Stimulated activated CD4-positive, alpha-beta T cell treated with anti-CD3 and anti-CD28 coated beads, Interleukin-2, amount 100 ng/mL, for 48 hours (primary cell): Measurements from ENCODE around the gene GPR150.
A peak's percentile ranks its signal among the peaks of the same experiment; 100 is the strongest.

ENCODE experiments used
- DNase-seq, 2 donors: peaks; one replicate each; pipeline ENCODE4 v3.0.0-alpha.2; 2020

Gene GPR150

GRCh38 chr5:95620030-95620869 lies at the start of gene GPR150:
Gene GPR150, plus strand, starts transcription at chr5:95620087. Its CDS starts 189 bp downstream, at chr5:95620276.
- peak; percentile 45 to 58 for DNase-seq

GRCh38 chr5:95572016-95572415 lies 47.9 kb upstream of the GPR150 start:
- no peak for DNase-seq

DNA sequence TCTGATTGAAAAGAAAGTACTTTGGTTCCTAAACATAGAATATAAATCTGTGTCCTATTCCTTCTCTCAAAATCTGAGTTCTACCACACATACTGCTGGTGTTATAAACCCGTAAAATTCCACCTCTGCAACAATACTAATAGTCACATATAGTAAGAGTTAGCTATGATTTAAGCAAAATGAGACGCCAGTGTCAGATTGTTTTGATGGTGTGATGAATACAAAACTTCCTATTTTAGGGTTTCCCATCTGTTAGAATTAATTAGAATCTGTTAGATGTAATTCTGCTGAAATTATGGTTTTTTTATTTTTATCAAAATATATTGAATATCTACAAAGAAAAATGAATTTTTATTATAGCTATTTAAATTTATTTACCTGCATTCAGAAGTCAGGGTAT lies 38.3 kb upstream of the GPR150 start:
- no peak for DNase-seq

GRCh38 chr5:95583992-95584391 lies 35.9 kb upstream of the GPR150 start:
- no peak for DNase-seq

DNA sequence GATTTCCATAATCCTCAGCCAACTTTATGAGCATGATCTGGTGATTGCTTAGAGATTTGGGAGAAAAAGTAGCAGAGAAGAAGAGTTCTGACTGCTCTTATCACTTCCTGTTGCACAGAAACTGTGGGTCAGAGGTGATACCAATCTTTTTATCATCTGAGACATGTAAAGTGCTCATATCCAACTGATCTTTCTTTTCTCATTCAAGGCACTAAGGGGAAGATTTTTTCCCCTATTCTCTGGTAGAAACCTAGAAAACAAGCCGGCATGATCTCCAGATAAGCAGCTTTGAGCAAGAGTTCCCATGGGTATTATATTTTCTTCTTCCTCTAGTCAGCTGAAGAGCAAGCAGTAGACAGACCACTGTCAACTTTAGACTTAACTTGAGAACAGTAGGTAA lies 29.0 kb upstream of the GPR150 start:
- no peak for DNase-seq

GRCh38 chr5:95591490-95591901 lies 28.4 kb upstream of the GPR150 start:
- DNase-seq, result no peak

GRCh38 chr5:95595289-95595931 lies 24.5 kb upstream of the GPR150 start:
- no peak for DNase-seq

DNA sequence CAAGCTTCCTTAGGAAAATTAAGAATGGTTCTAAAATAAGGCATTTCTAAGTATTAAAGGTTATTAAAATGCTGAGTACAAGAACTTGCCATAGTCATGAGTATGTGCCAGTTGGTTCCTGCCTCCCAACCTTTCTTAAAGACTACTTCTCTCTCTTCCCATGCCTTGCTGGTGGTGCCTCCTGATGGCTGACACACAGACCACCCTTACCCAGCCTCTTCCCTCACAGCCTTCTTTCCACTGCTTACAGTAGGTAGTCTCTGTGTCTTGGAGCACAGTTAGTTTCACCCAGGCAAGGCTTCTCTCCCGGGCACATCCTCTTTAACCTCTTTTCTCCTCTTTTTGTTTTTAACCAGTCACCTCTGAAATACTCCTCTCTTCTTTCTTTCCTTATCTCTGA lies 20.6 kb upstream of the GPR150 start:
- no peak for DNase-seq

- DNase-seq, result no peak
Observed at GRCh38 chr5:95600557-95600956, 19.3 kb upstream of the GPR150 start.

DNA sequence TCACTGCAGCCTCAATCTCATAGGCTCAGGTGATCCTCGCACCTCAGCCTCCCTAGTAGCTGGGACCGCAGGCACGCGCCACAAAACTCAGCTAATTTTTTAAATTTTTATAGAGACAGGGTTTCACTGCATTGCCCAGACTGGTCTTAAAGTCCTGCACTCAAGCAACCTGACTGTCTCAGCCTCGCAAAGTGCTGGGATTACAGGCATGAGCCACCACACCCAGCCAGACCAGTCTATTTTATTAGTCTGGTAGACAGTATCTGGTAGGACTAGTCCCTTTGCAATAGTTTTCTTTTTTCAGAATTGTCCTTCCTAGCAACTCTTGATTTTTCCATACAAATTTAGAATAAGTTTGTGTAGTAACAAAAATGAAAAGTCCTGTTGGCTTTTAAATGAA lies 14.1 kb upstream of the GPR150 start:
- DNase-seq, result no peak

DNA sequence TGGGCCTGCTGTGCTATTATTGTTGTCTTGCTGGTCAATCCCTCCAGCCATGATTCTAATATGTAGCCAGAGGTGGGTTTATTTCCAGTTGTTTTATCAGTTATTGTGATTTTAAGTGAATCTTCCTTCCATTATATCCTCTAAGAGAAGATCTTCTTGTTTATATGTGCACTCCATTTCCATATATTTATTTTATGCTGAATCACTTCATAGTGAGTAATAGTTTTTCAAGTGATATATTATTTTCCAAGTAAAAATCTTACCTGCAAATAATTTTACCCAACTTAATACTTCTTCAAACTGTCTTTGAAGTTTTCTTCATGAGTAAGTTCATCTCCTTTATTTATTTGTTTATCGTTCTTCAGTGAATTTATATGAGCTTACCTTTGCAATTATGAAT lies 13.5 kb upstream of the GPR150 start:
- no peak for DNase-seq

- no peak for DNase-seq
Observed at GRCh38 chr5:95609711-95610110, 10.2 kb upstream of the GPR150 start.

- no peak for DNase-seq
Observed at GRCh38 chr5:95610546-95610945, 9.3 kb upstream of the GPR150 start.

DNA sequence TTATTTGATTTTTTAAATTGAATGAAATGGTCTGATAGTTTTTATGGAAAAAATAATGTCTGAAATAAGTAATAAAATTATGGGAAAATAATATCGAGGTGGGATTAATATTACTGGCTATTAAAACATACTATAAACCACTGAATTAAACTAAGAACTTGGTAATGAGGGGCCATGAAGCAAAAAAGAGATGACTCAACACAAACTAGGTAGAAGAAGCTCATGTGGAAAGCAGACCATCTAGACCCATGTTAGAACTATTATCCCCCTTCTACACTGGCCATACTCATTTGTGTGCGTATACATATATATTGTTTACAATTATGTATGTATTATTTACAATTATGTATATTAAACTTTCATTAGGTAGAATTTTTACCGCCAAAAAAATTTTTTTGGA lies 8.5 kb upstream of the GPR150 start:
- no peak for DNase-seq

DNA sequence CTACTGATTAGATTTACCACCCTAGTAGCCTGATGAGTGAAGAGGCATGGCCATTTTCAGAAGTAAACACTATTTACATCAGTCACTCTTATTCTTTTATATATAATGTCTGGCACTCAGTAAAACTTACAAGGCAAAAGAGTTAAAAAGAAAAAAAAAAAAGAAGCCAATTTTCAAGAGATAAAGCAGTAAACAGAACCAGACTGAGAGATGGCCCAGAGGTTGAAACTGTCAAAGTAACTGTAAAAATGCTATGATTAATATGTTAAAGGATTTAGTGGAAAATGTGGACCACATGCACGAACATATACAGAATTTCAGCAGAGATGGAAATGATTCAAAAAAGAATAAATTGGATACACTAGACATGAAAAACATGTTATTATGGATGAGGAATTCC lies 6.4 kb upstream of the GPR150 start:
- no peak for DNase-seq

DNA sequence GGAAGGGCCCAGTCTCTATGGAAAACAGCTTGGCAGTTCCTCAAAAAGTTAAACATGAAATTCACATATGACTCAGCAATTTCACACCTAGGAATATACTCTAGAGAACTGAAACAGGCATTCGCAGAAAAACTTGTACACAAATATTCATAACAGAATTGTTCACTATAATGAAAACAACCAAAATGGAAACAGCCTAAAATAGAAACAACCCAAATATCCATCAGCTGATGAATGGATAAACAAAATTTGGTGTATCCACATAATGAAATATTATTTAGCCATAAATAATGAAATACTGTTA lies 4.8 kb upstream of the GPR150 start:
- no peak for DNase-seq

GRCh38 chr5:95617057-95617456 lies 2.8 kb upstream of the GPR150 start:
- DNase-seq, result no peak

DNA sequence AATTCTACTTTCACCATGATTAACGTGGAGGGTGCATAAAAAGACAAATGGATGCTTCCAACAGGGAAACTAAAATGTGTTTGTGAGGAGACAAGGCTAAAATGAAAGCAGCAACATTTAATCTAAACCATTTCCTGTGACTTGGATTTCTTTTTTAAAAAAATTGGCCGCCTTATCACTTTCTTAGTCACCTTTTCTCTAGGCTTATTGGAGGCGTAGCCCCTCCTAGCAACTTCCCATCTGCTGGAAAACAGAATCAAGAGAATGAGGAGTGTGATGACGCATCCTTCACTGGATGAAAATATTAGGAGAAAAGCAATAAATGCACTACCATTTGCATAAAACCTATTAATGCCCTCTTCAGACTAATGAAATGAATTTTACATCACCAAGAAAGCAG lies 791 bp upstream of the GPR150 start:
- no peak for DNase-seq

DNA sequence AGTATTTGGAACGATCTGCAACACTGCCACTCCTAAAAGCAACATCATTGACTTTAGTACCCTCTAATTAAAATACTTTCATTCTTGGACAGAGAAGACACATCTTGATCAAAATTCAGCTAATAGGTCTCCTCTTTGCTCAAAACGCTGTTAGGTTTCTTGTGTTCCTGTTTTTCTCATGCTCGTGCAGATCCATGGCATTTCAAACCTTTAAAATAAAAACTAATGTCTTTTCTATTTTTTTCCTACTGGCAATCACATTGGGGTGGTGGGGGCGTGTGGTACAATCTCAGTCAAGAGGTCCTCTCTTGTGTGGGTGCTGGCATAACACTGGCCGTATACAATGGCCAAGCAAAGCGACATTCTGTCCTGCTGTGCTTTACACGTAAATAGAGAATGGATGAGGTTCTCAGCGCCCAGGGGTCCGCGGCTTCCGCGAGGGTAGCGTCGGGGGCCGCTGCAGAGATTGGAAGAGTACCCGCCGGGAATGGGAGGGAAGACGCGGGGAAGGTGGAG lies 315 bp upstream of the GPR150 start:
- DNase-seq, result no peak

DNA sequence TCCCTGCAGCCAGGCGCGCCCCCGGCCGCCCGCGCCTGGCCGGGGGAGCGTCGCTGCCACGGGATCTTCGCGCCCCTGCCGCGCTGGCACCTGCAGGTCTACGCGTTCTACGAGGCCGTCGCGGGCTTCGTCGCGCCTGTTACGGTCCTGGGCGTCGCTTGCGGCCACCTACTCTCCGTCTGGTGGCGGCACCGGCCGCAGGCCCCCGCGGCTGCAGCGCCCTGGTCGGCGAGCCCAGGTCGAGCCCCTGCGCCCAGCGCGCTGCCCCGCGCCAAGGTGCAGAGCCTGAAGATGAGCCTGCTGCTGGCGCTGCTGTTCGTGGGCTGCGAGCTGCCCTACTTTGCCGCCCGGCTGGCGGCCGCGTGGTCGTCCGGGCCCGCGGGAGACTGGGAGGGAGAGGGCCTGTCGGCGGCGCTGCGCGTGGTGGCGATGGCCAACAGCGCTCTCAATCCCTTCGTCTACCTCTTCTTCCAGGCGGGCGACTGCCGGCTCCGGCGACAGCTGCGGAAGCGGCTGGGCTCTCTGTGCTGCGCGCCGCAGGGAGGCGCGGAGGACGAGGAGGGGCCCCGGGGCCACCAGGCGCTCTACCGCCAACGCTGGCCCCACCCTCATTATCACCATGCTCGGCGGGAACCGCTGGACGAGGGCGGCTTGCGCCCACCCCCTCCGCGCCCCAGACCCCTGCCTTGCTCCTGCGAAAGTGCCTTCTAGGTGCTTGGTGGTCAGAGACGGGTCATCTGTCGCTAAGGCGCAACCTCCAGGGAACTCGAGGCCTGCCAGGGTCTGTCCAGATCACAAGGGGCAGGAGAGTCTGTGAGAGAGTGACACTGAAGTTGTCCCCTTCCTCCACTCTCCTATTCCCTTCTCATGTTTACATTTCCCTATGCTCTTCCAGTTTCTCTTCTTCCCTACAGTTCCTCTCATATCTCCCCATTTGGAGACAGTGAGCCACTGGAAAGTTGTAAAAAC lies 1.3 kb downstream of the GPR150 start:
- peak; percentile 22 to 46 for DNase-seq

DNA sequence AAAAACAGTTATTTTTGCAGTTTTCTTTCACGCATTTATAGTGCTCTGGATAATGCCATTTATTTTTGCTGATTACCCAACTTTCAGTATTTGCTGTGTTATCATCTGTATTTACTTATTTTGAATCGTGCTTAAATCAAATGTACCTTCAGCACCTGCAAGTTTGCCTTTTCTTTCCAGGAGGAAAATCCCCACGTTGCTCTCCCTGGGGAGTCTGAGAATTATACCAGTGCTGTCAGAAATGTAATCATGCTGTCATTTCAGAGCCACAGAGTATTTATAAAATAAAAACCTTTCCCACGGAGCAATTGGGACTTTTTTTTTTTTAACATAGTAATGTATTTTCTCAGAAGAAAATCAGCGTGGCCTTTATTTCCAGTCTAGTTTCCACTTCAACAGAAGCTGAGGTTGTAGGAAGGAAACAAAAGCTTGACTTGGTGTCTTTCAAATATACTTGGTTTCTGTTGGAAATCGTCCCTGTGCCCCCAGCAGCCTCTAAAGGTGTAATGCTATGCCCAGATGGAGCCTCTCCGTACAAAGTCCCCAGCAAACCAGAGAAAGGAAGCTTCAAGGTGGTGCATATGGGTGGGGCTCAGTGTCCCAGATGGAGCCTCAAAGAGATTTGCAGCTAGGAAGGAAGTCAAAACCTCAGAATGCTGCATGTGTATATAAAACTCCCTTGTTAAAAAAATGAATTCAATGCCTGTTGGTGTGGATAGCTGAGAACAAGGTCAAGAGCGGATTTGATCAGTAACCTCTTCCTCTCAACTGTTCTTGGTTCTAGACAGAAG lies 2.1 kb downstream of the GPR150 start:
- DNase-seq, result no peak

DNA sequence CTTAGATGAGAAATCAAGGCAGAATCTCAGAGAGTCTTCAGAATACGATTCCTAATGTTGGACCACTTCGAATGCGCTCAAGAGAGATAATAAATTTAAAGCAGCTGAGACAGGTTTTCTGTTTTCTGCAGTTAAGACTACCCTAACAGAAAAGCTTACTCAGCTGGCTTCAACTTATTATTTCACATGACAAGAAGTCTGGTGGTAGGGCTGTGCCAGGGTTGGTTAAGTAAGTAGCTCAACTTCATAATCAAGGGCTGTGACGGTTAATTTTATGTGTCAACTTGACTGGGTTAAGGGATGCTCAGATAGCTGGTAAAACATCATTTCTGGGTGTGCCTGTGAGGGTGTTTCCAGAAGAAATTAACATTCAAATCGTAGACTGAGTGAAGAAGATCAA lies 3.8 kb downstream of the GPR150 start:
- no peak for DNase-seq

GRCh38 chr5:95624368-95624767 lies 4.5 kb downstream of the GPR150 start:
- DNase-seq, result no peak
